HFFc6 (cell line): Measurements from ENCODE around the gene CAMSAP1. TPM values are rescaled to one million over a fixed set of nuclear protein-coding genes. Genes with fewer than 3 reads are reported as not detected.
"Not testable (repeated sequence)": the region's sequence is repeated elsewhere in the genome, so short reads cannot be mapped to it uniquely, and the experiment has no call there.

ENCODE experiments used
- DNase-seq: peaks from one replicate; pipeline ENCODE4 v3.0.0-alpha.2; 2018
- H3K27ac Mint-ChIP-seq: 2 replicates; pipeline ENCODE4 v1.8.0; 2020; ENCODE audit warnings: mild to moderate bottlenecking, mixed read lengths
- H3K27me3 Mint-ChIP-seq: 2 replicates; pipeline ENCODE4 v1.8.0; 2021; ENCODE audit warnings: mild to moderate bottlenecking, moderate library complexity, mixed read lengths; ENCODE audit not compliant: insufficient read depth
- H3K36me3 Mint-ChIP-seq: 2 replicates; pipeline ENCODE4 v1.8.0; 2021; ENCODE audit warnings: low read depth, mixed read lengths
- H3K4me1 Mint-ChIP-seq: 2 replicates; pipeline ENCODE4 v1.8.0; 2020; ENCODE audit warnings: low read depth, mixed read lengths
- H3K4me3 Mint-ChIP-seq: 2 replicates; pipeline ENCODE4 v1.8.0; 2020; ENCODE audit warnings: mild to moderate bottlenecking, moderate library complexity, mixed read lengths
- H3K9me3 Mint-ChIP-seq: 2 replicates; pipeline ENCODE4 v1.8.0; 2020; ENCODE audit warnings: mild to moderate bottlenecking, mixed read lengths
- CTCF ChIP-seq: fragments of 200-600 bp; sonication (generic); IDR thresholded peaks from 2 replicates; pipeline ENCODE4 v1.5.0; 2021; ENCODE audit warnings: antibody characterized with exemption, mild to moderate bottlenecking
- total RNA-seq, 6 experiments: library from RNA; stranded (reverse); fragmentation: NEBNext Ultra II Directional; extraction: Animal tissue kit (Norgen Biotek cat#: 25700); gene quantifications; 2 replicates in 1 of 6; 3 replicates in 5 of 6; pipeline ENCODE4 v1.2.3, GENCODE V29; 2021

CAMSAP1 gene
- total RNA-seq, 6 experiments from 2014 or later = 14.9 to 22.8 (median 18.1) TPM

- H3K4me3 Mint-ChIP-seq = no peak overlapping the region
- peaks cover 22% of the 10 kb centered on the region for H3K36me3 Mint-ChIP-seq
- no peak for TF ChIP-seq CTCF
- H3K27ac Mint-ChIP-seq = no peak overlapping the region
- H3K9me3 Mint-ChIP-seq = no peaks in the 10 kb centered on the region
- DNase-seq = no peak
- peaks cover 8% of the 10 kb centered on the region for H3K4me1 Mint-ChIP-seq
- no peaks in the 10 kb centered on the region for H3K27me3 Mint-ChIP-seq
Observed at GRCh38 chr9:135946392-135946994, 39.1 kb upstream of the CAMSAP1 start.

GRCh38 chr9:135945969-135946368, 38.6 kb upstream of the CAMSAP1 start:
- no peaks in the 10 kb centered on the region for H3K27me3 Mint-ChIP-seq
- no peak for TF ChIP-seq CTCF
- DNase-seq = no peak
- no peak overlapping the region for H3K4me3 Mint-ChIP-seq
- peaks cover 8% of the 10 kb centered on the region for H3K4me1 Mint-ChIP-seq
- H3K27ac Mint-ChIP-seq = no peak overlapping the region
- no peaks in the 10 kb centered on the region for H3K9me3 Mint-ChIP-seq
- H3K36me3 Mint-ChIP-seq = peaks cover 22% of the 10 kb centered on the region

GRCh38 chr9:135944444-135945252, 37.3 kb upstream of the CAMSAP1 start:
- DNase-seq = no peak
- Mint-ChIP-seq H3K27ac (no peak overlapping the region), H3K27me3 (no peaks in the 10 kb centered on the region), H3K4me1 (peaks cover 8% of the 10 kb centered on the region), H3K9me3 (no peaks in the 10 kb centered on the region), H3K36me3 (peaks cover 22% of the 10 kb centered on the region), H3K4me3 (no peak overlapping the region)
- no peak for TF ChIP-seq CTCF

GRCh38 chr9:135943604-135944003, 36.3 kb upstream of the CAMSAP1 start:
- H3K9me3 Mint-ChIP-seq, H3K27ac Mint-ChIP-seq, H3K27me3 Mint-ChIP-seq, H3K4me3 Mint-ChIP-seq, H3K4me1 Mint-ChIP-seq, DNase-seq: not testable (repeated sequence)
- H3K36me3 Mint-ChIP-seq = peaks cover 27% of the 10 kb centered on the region

- peaks cover 35% of the 10 kb centered on the region for H3K36me3 Mint-ChIP-seq
Observed at GRCh38 chr9:135941288-135941995, 34.1 kb upstream of the CAMSAP1 start.

More at GRCh38 chr9:135941288-135941995, 34.1 kb upstream of the CAMSAP1 start:
- H3K27ac Mint-ChIP-seq = no peak overlapping the region
- DNase-seq = no peak
- TF ChIP-seq CTCF = no peak
- H3K9me3 Mint-ChIP-seq = no peaks in the 10 kb centered on the region
- no peaks in the 10 kb centered on the region; the same call in 1 of the 2 replicates for H3K27me3 Mint-ChIP-seq
- H3K4me3 Mint-ChIP-seq = no peak overlapping the region
- H3K4me1 Mint-ChIP-seq = no peaks in the 10 kb centered on the region
